Measurements from ENCODE around the gene KRTAP15-1. TPM values are rescaled to one million over a fixed set of nuclear protein-coding genes. Genes with fewer than 3 reads are reported as not detected.
A peak's percentile ranks its signal among the peaks of the same experiment; 100 is the strongest.

Gene KRTAP15-1
- total and polyA plus RNA-seq, 3 experiments from 2014 or later, result not detected

DNA sequence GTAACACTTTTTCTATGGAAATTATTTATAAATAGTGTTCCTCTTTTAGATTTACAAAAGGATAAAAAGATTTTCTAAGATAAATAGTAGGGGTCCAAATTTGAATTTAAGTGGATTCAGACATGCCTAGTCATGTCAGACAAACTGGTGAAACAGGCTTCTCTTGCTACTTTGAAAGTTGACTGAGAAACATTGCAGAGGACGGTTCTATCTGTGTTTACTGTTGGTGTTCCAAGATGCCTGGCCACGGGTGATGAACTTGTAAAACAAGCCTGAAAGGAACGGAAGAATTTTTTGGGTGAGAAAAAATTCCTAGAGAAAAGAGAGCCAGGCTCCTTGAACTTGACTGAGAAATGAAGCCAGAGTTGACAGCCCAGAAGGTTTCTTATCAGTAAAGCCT lies 37.9 kb downstream of the KRTAP15-1 start:
- Mint-ChIP-seq H3K4me3 (no peak overlapping the region), H3K27me3 (no peaks in the 10 kb centered on the region), H3K36me3 (no peaks in the 10 kb centered on the region), H3K4me1 (no peaks in the 10 kb centered on the region), H3K9me3 (peaks cover 0 to 3% (median 0%) of the 10 kb centered on the region in 5 donors), H3K27ac (peak overlapping the region in 1 of 8 donors; percentile 38)
- ChIA-PET POLR2A (no interaction called here), CTCF (no interaction called here)
- Histone ChIP-seq H3K27ac (ENCODE audit: low read depth, low read length) (no peak overlapping the region), H3K27me3 (ENCODE audit: insufficient read depth, low read length, poor library complexity, severe bottlenecking) (no peaks in the 10 kb centered on the region), H3K9me3 (ENCODE audit: low read length) (no peaks in the 10 kb centered on the region), H3K4me3 (ENCODE audit: low read length) (no peak overlapping the region), H3K36me3 (ENCODE audit: insufficient read depth, low read length) (no peaks in the 10 kb centered on the region), H3K4me1 (ENCODE audit: insufficient read depth, low read length) (no peaks in the 10 kb centered on the region)
- DNase-seq, result no peak

DNA sequence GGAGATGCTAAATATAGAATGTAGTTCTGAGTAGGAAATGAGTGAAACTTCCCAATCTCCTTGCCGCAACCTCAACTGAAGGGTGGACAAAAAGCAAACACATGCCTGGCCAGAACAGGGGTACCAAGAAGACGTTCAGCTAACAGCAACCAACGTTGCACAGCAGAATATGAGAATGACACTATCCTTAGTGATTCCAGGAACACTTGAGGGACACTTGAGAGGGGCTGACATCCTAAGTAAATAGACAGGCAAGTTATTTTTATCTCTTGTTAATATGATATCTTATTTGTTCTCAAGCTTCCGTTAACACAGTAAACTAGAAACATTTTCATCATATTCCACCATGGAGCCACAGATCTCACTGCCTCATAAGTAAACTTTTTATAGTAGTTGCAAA lies 39.2 kb downstream of the KRTAP15-1 start:
- DNase-seq, result no peak
- Mint-ChIP-seq H3K36me3 (no peaks in the 10 kb centered on the region), H3K4me3 (no peak overlapping the region), H3K27ac (no peak overlapping the region), H3K9me3 (peaks cover 0 to 3% (median 0%) of the 10 kb centered on the region in 5 donors), H3K27me3 (no peaks in the 10 kb centered on the region), H3K4me1 (no peaks in the 10 kb centered on the region)
- POLR2A ChIA-PET, result no interaction called here
- H3K9me3 ChIP-seq (ENCODE audit: low read length), result no peaks in the 10 kb centered on the region
- no peaks in the 10 kb centered on the region for H3K4me1 ChIP-seq (ENCODE audit: insufficient read depth, low read length)
- CTCF ChIA-PET, result no interaction called here
- no peaks in the 10 kb centered on the region for H3K36me3 ChIP-seq (ENCODE audit: insufficient read depth, low read length)
- no peak overlapping the region for H3K4me3 ChIP-seq (ENCODE audit: low read length)
- H3K27me3 ChIP-seq (ENCODE audit: insufficient read depth, low read length, poor library complexity, severe bottlenecking), result no peaks in the 10 kb centered on the region
- no peak overlapping the region for H3K27ac ChIP-seq (ENCODE audit: low read depth, low read length)

DNA sequence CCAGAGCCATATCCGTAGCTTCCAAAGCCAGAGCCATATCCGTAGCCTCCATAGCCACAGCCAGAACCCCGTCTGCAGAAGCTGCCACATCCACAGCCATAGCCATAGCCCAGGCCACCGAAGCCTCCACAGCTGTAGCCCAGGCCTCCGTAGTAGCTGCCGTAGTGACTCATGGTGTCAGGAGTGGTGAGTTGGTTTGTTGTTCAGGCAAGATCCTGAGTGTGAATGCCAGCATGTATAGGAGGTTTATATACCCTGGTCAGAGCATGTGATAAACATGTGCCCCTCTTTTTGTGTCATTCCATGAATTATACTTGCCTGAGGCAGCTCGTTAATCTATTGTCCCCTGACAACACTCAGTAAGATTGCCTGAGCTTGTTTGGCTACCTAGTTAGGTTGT lies 40.1 kb downstream of the KRTAP15-1 start, which contains the start of gene KRTAP19-1:
Gene KRTAP19-1 (minus strand): TSS at position 223 of the 400 bp plus-strand sequence. CDS start 50 bp downstream, at position 173.
- no peaks in the 10 kb centered on the region for H3K9me3 ChIP-seq (ENCODE audit: low read length)
- no peaks in the 10 kb centered on the region for H3K4me1 ChIP-seq (ENCODE audit: insufficient read depth, low read length)
- H3K4me3 ChIP-seq (ENCODE audit: low read length), result no peak within 1 kb of the TSS
- no peaks in the 10 kb centered on the region for H3K4me1 Mint-ChIP-seq
- ChIA-PET POLR2A (no interaction called here), CTCF (no interaction called here)
- no peaks in the 10 kb centered on the region for H3K36me3 Mint-ChIP-seq
- no peaks in the 10 kb centered on the region for H3K27me3 ChIP-seq (ENCODE audit: insufficient read depth, low read length, poor library complexity, severe bottlenecking)
- H3K27ac Mint-ChIP-seq, result no peak within 1 kb of the TSS
- peaks cover 0 to 3% (median 0%) of the 10 kb centered on the region in 5 donors for H3K9me3 Mint-ChIP-seq
- H3K36me3 ChIP-seq (ENCODE audit: insufficient read depth, low read length), result no peaks in the 10 kb centered on the region
- no peak within 1 kb of the TSS for H3K4me3 Mint-ChIP-seq
- H3K27ac ChIP-seq (ENCODE audit: low read depth, low read length), result no peak within 1 kb of the TSS
- DNase-seq, result no peak
- H3K27me3 Mint-ChIP-seq, result no peaks in the 10 kb centered on the region

DNA sequence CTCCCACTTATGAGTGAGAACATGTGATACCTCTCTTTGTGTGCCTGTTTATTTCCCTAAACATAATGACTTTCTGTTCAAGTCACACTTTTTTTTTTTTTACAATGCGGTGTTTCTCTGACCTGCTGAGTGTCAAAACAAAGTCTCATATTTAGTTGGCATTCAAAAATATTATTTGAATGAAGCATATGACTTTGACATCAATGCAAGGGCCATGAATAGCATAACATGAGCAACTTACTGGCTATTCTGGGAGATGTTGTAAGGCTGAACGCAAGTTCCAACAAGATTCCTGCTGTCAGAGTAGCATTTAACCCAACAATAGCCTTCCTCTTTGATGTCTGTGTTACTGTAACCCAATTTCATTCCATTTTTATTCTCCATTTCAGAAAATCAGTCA lies 42.1 kb downstream of the KRTAP15-1 start:
- Mint-ChIP-seq H3K27me3 (no peaks in the 10 kb centered on the region), H3K27ac (no peak overlapping the region), H3K4me3 (no peak overlapping the region), H3K9me3 (peaks cover 0 to 3% (median 3%) of the 10 kb centered on the region in 5 donors), H3K36me3 (no peaks in the 10 kb centered on the region), H3K4me1 (no peaks in the 10 kb centered on the region)
- no peak overlapping the region for H3K4me3 ChIP-seq (ENCODE audit: low read length)
- H3K9me3 ChIP-seq (ENCODE audit: low read length), result no peaks in the 10 kb centered on the region
- DNase-seq, result no peak
- H3K27me3 ChIP-seq (ENCODE audit: insufficient read depth, low read length, poor library complexity, severe bottlenecking), result no peaks in the 10 kb centered on the region
- ChIA-PET CTCF (no interaction called here), POLR2A (no interaction called here)
- no peak overlapping the region for H3K27ac ChIP-seq (ENCODE audit: low read depth, low read length)
- no peaks in the 10 kb centered on the region for H3K36me3 ChIP-seq (ENCODE audit: insufficient read depth, low read length)
- H3K4me1 ChIP-seq (ENCODE audit: insufficient read depth, low read length), result no peaks in the 10 kb centered on the region

DNA sequence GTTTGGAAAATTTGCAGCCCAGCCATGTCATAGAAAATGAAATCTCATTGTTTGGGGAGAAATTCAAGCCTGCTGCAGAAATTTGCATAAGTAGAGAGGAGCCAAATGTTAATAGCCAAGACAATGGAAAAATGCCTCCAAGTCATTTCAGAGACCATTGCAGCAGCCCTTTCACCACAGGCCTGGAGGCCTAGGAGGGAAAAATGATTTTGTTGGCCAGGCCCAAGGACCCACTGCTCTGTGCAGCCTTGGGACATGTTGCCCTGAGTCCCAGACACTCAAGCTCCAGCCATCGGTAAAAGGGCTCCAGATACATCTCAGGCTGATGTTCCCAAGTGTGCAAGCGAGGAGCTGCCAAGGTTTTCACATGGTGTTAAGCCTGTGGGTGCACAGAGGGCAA lies 46.1 kb downstream of the KRTAP15-1 start:
- no peaks in the 10 kb centered on the region for H3K4me1 Mint-ChIP-seq

DNA sequence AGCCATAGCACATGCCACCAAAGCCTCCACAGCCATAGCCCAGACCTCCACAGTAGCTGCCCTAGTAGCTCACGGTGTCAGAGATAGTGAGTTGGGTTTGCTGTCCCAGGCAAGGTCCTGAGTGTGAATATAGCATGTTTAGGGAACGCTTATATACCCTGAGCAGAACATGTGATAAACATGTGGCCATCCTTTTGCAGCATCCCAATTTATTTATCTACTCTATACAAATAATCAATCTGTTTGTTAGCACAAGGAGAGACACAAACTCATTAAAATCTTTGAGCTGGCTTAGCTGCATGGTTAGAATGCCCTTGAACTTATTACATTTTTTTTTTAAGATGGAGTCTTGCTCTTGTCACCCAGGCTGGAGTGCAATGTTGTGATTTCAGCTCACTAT lies 47.3 kb downstream of the KRTAP15-1 start, which contains the start of gene KRTAP19-2:
Gene KRTAP19-2 (minus strand): TSS at position 101 of the 400 bp plus-strand sequence. CDS start 88 bp downstream, at position 13.
- H3K9me3 ChIP-seq (ENCODE audit: low read length), result no peaks in the 10 kb centered on the region
- CTCF ChIA-PET, result no interaction called here
- POLR2A ChIA-PET, result no interaction called here

More for the DNA sequence above, 46.1 kb downstream of the KRTAP15-1 start:
- POLR2A ChIA-PET, result no interaction called here
- Mint-ChIP-seq H3K4me3 (no peak overlapping the region), H3K36me3 (no peaks in the 10 kb centered on the region), H3K9me3 (peaks cover 0 to 6% (median 4%) of the 10 kb centered on the region in 5 donors), H3K27me3 (no peaks in the 10 kb centered on the region), H3K27ac (no peak overlapping the region)
- H3K27me3 ChIP-seq (ENCODE audit: insufficient read depth, low read length, poor library complexity, severe bottlenecking), result no peaks in the 10 kb centered on the region
- DNase-seq, result no peak
- H3K4me1 ChIP-seq (ENCODE audit: insufficient read depth, low read length), result no peaks in the 10 kb centered on the region
- H3K27ac ChIP-seq (ENCODE audit: low read depth, low read length), result no peak overlapping the region
- no peaks in the 10 kb centered on the region for H3K9me3 ChIP-seq (ENCODE audit: low read length)
- no peak overlapping the region for H3K4me3 ChIP-seq (ENCODE audit: low read length)
- H3K36me3 ChIP-seq (ENCODE audit: insufficient read depth, low read length), result no peaks in the 10 kb centered on the region
- CTCF ChIA-PET, result no interaction called here

More for the DNA sequence above, 47.3 kb downstream of the KRTAP15-1 start, which contains the start of gene KRTAP19-2:
- Histone ChIP-seq H3K27ac (ENCODE audit: low read depth, low read length) (no peak within 1 kb of the TSS), H3K4me1 (ENCODE audit: insufficient read depth, low read length) (no peaks in the 10 kb centered on the region), H3K27me3 (ENCODE audit: insufficient read depth, low read length, poor library complexity, severe bottlenecking) (no peaks in the 10 kb centered on the region), H3K36me3 (ENCODE audit: insufficient read depth, low read length) (no peaks in the 10 kb centered on the region), H3K4me3 (ENCODE audit: low read length) (no peak within 1 kb of the TSS)
- no peaks in the 10 kb centered on the region for H3K4me1 Mint-ChIP-seq
- H3K9me3 Mint-ChIP-seq, result peaks cover 0 to 6% (median 4%) of the 10 kb centered on the region in 5 donors
- H3K4me3 Mint-ChIP-seq, result no peak within 1 kb of the TSS
- H3K36me3 Mint-ChIP-seq, result no peaks in the 10 kb centered on the region
- H3K27ac Mint-ChIP-seq, result no peak within 1 kb of the TSS
- no peak for DNase-seq
- H3K27me3 Mint-ChIP-seq, result no peaks in the 10 kb centered on the region

Other genes starting within 250 kb of the KRTAP15-1 start
- gene CLDN8, start 224.2 kb upstream of the KRTAP15-1 start, total RNA-seq, result not detected
- gene CLDN8, start 224.2 kb upstream of the KRTAP15-1 start, polyA plus RNA-seq, result not detected
- gene KRTAP24-1, start 157.3 kb upstream of the KRTAP15-1 start, total RNA-seq, result not detected
- not detected for gene KRTAP24-1, start 157.3 kb upstream of the KRTAP15-1 start, polyA plus RNA-seq
- gene KRTAP25-1, start 150.8 kb upstream of the KRTAP15-1 start, total RNA-seq, result not detected
- not detected for gene KRTAP25-1, start 150.8 kb upstream of the KRTAP15-1 start, polyA plus RNA-seq
- gene KRTAP26-1, start 120.0 kb upstream of the KRTAP15-1 start, total RNA-seq, result not detected
- gene KRTAP26-1, start 120.0 kb upstream of the KRTAP15-1 start, polyA plus RNA-seq, result not detected
- not detected for gene KRTAP27-1, start 102.6 kb upstream of the KRTAP15-1 start, total RNA-seq
- not detected for gene KRTAP27-1, start 102.6 kb upstream of the KRTAP15-1 start, polyA plus RNA-seq
- gene KRTAP23-1, start 91.7 kb upstream of the KRTAP15-1 start, total RNA-seq, result not detected
- gene KRTAP23-1, start 91.7 kb upstream of the KRTAP15-1 start, polyA plus RNA-seq, result not detected
- gene KRTAP13-2, start 68.0 kb upstream of the KRTAP15-1 start, total RNA-seq, result not detected
- not detected for gene KRTAP13-2, start 68.0 kb upstream of the KRTAP15-1 start, polyA plus RNA-seq
- not detected for gene KRTAP13-1, start 44.2 kb upstream of the KRTAP15-1 start, total RNA-seq
- not detected for gene KRTAP13-1, start 44.2 kb upstream of the KRTAP15-1 start, polyA plus RNA-seq
- gene KRTAP13-3, start 14.3 kb upstream of the KRTAP15-1 start, total RNA-seq, result not detected
- not detected for gene KRTAP13-3, start 14.3 kb upstream of the KRTAP15-1 start, polyA plus RNA-seq
- not detected for gene KRTAP13-4, start 10.1 kb upstream of the KRTAP15-1 start, total RNA-seq
- not detected for gene KRTAP13-4, start 10.1 kb upstream of the KRTAP15-1 start, polyA plus RNA-seq
- gene KRTAP19-1, start 40.1 kb downstream of the KRTAP15-1 start, total RNA-seq, result not detected
- not detected for gene KRTAP19-1, start 40.1 kb downstream of the KRTAP15-1 start, polyA plus RNA-seq
- gene KRTAP19-2, start 47.2 kb downstream of the KRTAP15-1 start, total RNA-seq, result not detected
- not detected for gene KRTAP19-2, start 47.2 kb downstream of the KRTAP15-1 start, polyA plus RNA-seq
- gene KRTAP19-3, start 51.7 kb downstream of the KRTAP15-1 start, total RNA-seq, result not detected
- gene KRTAP19-3, start 51.7 kb downstream of the KRTAP15-1 start, polyA plus RNA-seq, result not detected
- not detected for gene KRTAP19-4, start 56.9 kb downstream of the KRTAP15-1 start, total RNA-seq
- gene KRTAP19-4, start 56.9 kb downstream of the KRTAP15-1 start, polyA plus RNA-seq, result not detected
- not detected for gene KRTAP19-5, start 61.9 kb downstream of the KRTAP15-1 start, total RNA-seq
- not detected for gene KRTAP19-5, start 61.9 kb downstream of the KRTAP15-1 start, polyA plus RNA-seq
- not detected for gene KRTAP19-6, start 101.6 kb downstream of the KRTAP15-1 start, total RNA-seq
- not detected for gene KRTAP19-6, start 101.6 kb downstream of the KRTAP15-1 start, polyA plus RNA-seq
- gene KRTAP19-7, start 121.0 kb downstream of the KRTAP15-1 start, total RNA-seq, result not detected
- not detected for gene KRTAP19-7, start 121.0 kb downstream of the KRTAP15-1 start, polyA plus RNA-seq
- not detected for gene KRTAP22-2, start 150.1 kb downstream of the KRTAP15-1 start, total RNA-seq
- not detected for gene KRTAP22-2, start 150.1 kb downstream of the KRTAP15-1 start, polyA plus RNA-seq
- gene KRTAP6-3, start 152.2 kb downstream of the KRTAP15-1 start, total RNA-seq, result not detected
- gene KRTAP6-3, start 152.2 kb downstream of the KRTAP15-1 start, polyA plus RNA-seq, result not detected
- gene KRTAP6-2, start 158.6 kb downstream of the KRTAP15-1 start, total RNA-seq, result not detected
- gene KRTAP6-2, start 158.6 kb downstream of the KRTAP15-1 start, polyA plus RNA-seq, result not detected
- gene KRTAP22-1, start 160.8 kb downstream of the KRTAP15-1 start, total RNA-seq, result not detected
- gene KRTAP22-1, start 160.8 kb downstream of the KRTAP15-1 start, polyA plus RNA-seq, result not detected
- gene KRTAP6-1, start 173.7 kb downstream of the KRTAP15-1 start, total RNA-seq, result not detected
- not detected for gene KRTAP6-1, start 173.7 kb downstream of the KRTAP15-1 start, polyA plus RNA-seq
- gene KRTAP20-1, start 176.2 kb downstream of the KRTAP15-1 start, total RNA-seq, result not detected
- gene KRTAP20-1, start 176.2 kb downstream of the KRTAP15-1 start, polyA plus RNA-seq, result not detected
- not detected for gene KRTAP20-4, start 180.4 kb downstream of the KRTAP15-1 start, total RNA-seq
- not detected for gene KRTAP20-4, start 180.4 kb downstream of the KRTAP15-1 start, polyA plus RNA-seq
- not detected for gene KRTAP20-2, start 194.9 kb downstream of the KRTAP15-1 start, total RNA-seq
- not detected for gene KRTAP20-2, start 194.9 kb downstream of the KRTAP15-1 start, polyA plus RNA-seq
- gene KRTAP20-3, start 202.6 kb downstream of the KRTAP15-1 start, total RNA-seq, result not detected
- not detected for gene KRTAP20-3, start 202.6 kb downstream of the KRTAP15-1 start, polyA plus RNA-seq

Data from CD8-positive, alpha-beta memory T cell (primary cell).